ENCODE measurements around the gene CBLB.

The CBLB gene

GRCh38 chr3:105634708-105635107, 234.1 kb downstream of the CBLB start:
- Histone ChIP-seq H3K4ac (ENCODE audit: low read depth, low read length) (no peak overlapping the region), H3K4me3 (ENCODE audit: low read length) (no peak overlapping the region), H3K18ac (ENCODE audit: low read length) (no peak overlapping the region), H3K56ac (ENCODE audit: low read length) (no peak overlapping the region), H3K4me1 (ENCODE audit: control insufficient read depth, low read depth, low read length) (no peaks in the 10 kb centered on the region), H2BK5ac (ENCODE audit: low read length) (no peak overlapping the region), H3K4me2 (ENCODE audit: low read length) (no peak overlapping the region), H3K9ac (ENCODE audit: low read length) (no peak overlapping the region), H4K5ac (ENCODE audit: low read length) (no peak overlapping the region), H3K36me3 (ENCODE audit: control insufficient read depth, insufficient read depth, low read length) (no peaks in the 10 kb centered on the region), H2BK15ac (replicated peaks; ENCODE audit: low read depth) (no peak overlapping the region), H4K8ac (ENCODE audit: low read depth, low read length) (no peak overlapping the region), H3K27ac (ENCODE audit: low read depth, low read length) (no peak overlapping the region), H3K79me1 (ENCODE audit: low read length) (no peaks in the 10 kb centered on the region), H3K79me2 (ENCODE audit: control insufficient read depth, insufficient read depth, low read length) (no peaks in the 10 kb centered on the region), H2BK120ac (ENCODE audit: low read depth, low read length) (no peak overlapping the region), H3K27me3 (ENCODE audit: insufficient read depth, low read length, poor library complexity) (no peaks in the 10 kb centered on the region), H2AK5ac (ENCODE audit: low read length) (no peak overlapping the region), H3K23ac (ENCODE audit: low read length) (no peak overlapping the region)
- no CpG with 5 or more reads among the region's 5 CpGs for WGBS (ENCODE audit: extremely low coverage, insufficient coverage, low lambda C conversion rate)
- no peak for DNase-seq

GRCh38 chr3:105629718-105630117, 239.1 kb downstream of the CBLB start:
- H3K79me1 ChIP-seq (ENCODE audit: low read length) = no peaks in the 10 kb centered on the region
- DNase-seq = no peak
- no peak overlapping the region for H2AK5ac ChIP-seq (ENCODE audit: low read length)
- H3K23ac ChIP-seq (ENCODE audit: low read length) = no peak overlapping the region
- H3K79me2 ChIP-seq (ENCODE audit: control insufficient read depth, insufficient read depth, low read length) = no peaks in the 10 kb centered on the region
- H2BK5ac ChIP-seq (ENCODE audit: low read length) = no peak overlapping the region
- H3K9ac ChIP-seq (ENCODE audit: low read length) = no peak overlapping the region
- H2BK120ac ChIP-seq (ENCODE audit: low read depth, low read length) = no peak overlapping the region
- no peaks in the 10 kb centered on the region for H3K27me3 ChIP-seq (ENCODE audit: insufficient read depth, low read length, poor library complexity)
- no peak overlapping the region for H3K4me2 ChIP-seq (ENCODE audit: low read length)
- no peak overlapping the region for H3K4me3 ChIP-seq (ENCODE audit: low read length)
- H4K5ac ChIP-seq (ENCODE audit: low read length) = no peak overlapping the region
- no peaks in the 10 kb centered on the region for H3K4me1 ChIP-seq (ENCODE audit: control insufficient read depth, low read depth, low read length)
- H3K56ac ChIP-seq (ENCODE audit: low read length) = no peak overlapping the region
- no peak overlapping the region for H4K8ac ChIP-seq (ENCODE audit: low read depth, low read length)
- H3K18ac ChIP-seq (ENCODE audit: low read length) = no peak overlapping the region
- H3K27ac ChIP-seq (ENCODE audit: low read depth, low read length) = no peak overlapping the region
- no peak overlapping the region for H3K4ac ChIP-seq (ENCODE audit: low read depth, low read length)
- no peaks in the 10 kb centered on the region for H3K36me3 ChIP-seq (ENCODE audit: control insufficient read depth, insufficient read depth, low read length)
- no peak overlapping the region for H2BK15ac ChIP-seq (replicated peaks; ENCODE audit: low read depth)

GRCh38 chr3:105626739-105627138, 242.1 kb downstream of the CBLB start:
- no CpG with 5 or more reads among the region's 5 CpGs for WGBS (ENCODE audit: extremely low coverage, insufficient coverage, low lambda C conversion rate)
- H3K4me2 ChIP-seq (ENCODE audit: low read length) = no peak overlapping the region
- H3K79me1 ChIP-seq (ENCODE audit: low read length) = no peaks in the 10 kb centered on the region
- H3K27me3 ChIP-seq (ENCODE audit: insufficient read depth, low read length, poor library complexity) = no peaks in the 10 kb centered on the region
- H2AK5ac ChIP-seq (ENCODE audit: low read length) = no peak overlapping the region
- DNase-seq = no peak
- H3K23ac ChIP-seq (ENCODE audit: low read length) = no peak overlapping the region
- no peak overlapping the region for H3K18ac ChIP-seq (ENCODE audit: low read length)
- no peak overlapping the region for H3K9ac ChIP-seq (ENCODE audit: low read length)
- H2BK15ac ChIP-seq (replicated peaks; ENCODE audit: low read depth) = no peak overlapping the region
- no peaks in the 10 kb centered on the region for H3K79me2 ChIP-seq (ENCODE audit: control insufficient read depth, insufficient read depth, low read length)
- H3K4me1 ChIP-seq (ENCODE audit: control insufficient read depth, low read depth, low read length) = no peaks in the 10 kb centered on the region
- H3K27ac ChIP-seq (ENCODE audit: low read depth, low read length) = no peak overlapping the region
- H2BK5ac ChIP-seq (ENCODE audit: low read length) = no peak overlapping the region
- no peak overlapping the region for H3K4ac ChIP-seq (ENCODE audit: low read depth, low read length)
- H3K4me3 ChIP-seq (ENCODE audit: low read length) = no peak overlapping the region
- H3K36me3 ChIP-seq (ENCODE audit: control insufficient read depth, insufficient read depth, low read length) = no peaks in the 10 kb centered on the region
- no peak overlapping the region for H4K8ac ChIP-seq (ENCODE audit: low read depth, low read length)
- H4K5ac ChIP-seq (ENCODE audit: low read length) = no peak overlapping the region
- no peak overlapping the region for H3K56ac ChIP-seq (ENCODE audit: low read length)
- H2BK120ac ChIP-seq (ENCODE audit: low read depth, low read length) = no peak overlapping the region

- Histone ChIP-seq H3K23ac (ENCODE audit: low read length) (no peak overlapping the region), H2BK15ac (replicated peaks; ENCODE audit: low read depth) (no peak overlapping the region), H4K8ac (ENCODE audit: low read depth, low read length) (no peak overlapping the region), H3K79me2 (ENCODE audit: control insufficient read depth, insufficient read depth, low read length) (no peaks in the 10 kb centered on the region), H2AK5ac (ENCODE audit: low read length) (no peak overlapping the region), H3K4me1 (ENCODE audit: control insufficient read depth, low read depth, low read length) (no peaks in the 10 kb centered on the region), H3K36me3 (ENCODE audit: control insufficient read depth, insufficient read depth, low read length) (no peaks in the 10 kb centered on the region), H3K4ac (ENCODE audit: low read depth, low read length) (no peak overlapping the region), H3K27me3 (ENCODE audit: insufficient read depth, low read length, poor library complexity) (no peaks in the 10 kb centered on the region), H2BK120ac (ENCODE audit: low read depth, low read length) (no peak overlapping the region), H3K79me1 (ENCODE audit: low read length) (no peaks in the 10 kb centered on the region), H3K4me3 (ENCODE audit: low read length) (no peak overlapping the region), H4K5ac (ENCODE audit: low read length) (no peak overlapping the region), H3K56ac (ENCODE audit: low read length) (no peak overlapping the region), H2BK5ac (ENCODE audit: low read length) (no peak overlapping the region), H3K9ac (ENCODE audit: low read length) (no peak overlapping the region), H3K4me2 (ENCODE audit: low read length) (no peak overlapping the region), H3K18ac (ENCODE audit: low read length) (no peak overlapping the region), H3K27ac (ENCODE audit: low read depth, low read length) (no peak overlapping the region)
- DNase-seq = no peak
These were observed 246.6 kb downstream of the CBLB start for GRCh38 chr3:105622169-105622568.

- Histone ChIP-seq H4K5ac (ENCODE audit: low read length) (no peak overlapping the region), H3K4ac (ENCODE audit: low read depth, low read length) (no peak overlapping the region), H3K27ac (ENCODE audit: low read depth, low read length) (no peak overlapping the region), H3K27me3 (ENCODE audit: insufficient read depth, low read length, poor library complexity) (no peaks in the 10 kb centered on the region), H3K4me1 (ENCODE audit: control insufficient read depth, low read depth, low read length) (no peaks in the 10 kb centered on the region), H3K36me3 (ENCODE audit: control insufficient read depth, insufficient read depth, low read length) (no peaks in the 10 kb centered on the region), H3K9ac (ENCODE audit: low read length) (no peak overlapping the region), H3K4me2 (ENCODE audit: low read length) (no peak overlapping the region), H3K23ac (ENCODE audit: low read length) (no peak overlapping the region), H2AK5ac (ENCODE audit: low read length) (no peak overlapping the region), H3K56ac (ENCODE audit: low read length) (no peak overlapping the region), H3K79me1 (ENCODE audit: low read length) (no peaks in the 10 kb centered on the region), H2BK120ac (ENCODE audit: low read depth, low read length) (no peak overlapping the region), H3K79me2 (ENCODE audit: control insufficient read depth, insufficient read depth, low read length) (no peaks in the 10 kb centered on the region), H4K8ac (ENCODE audit: low read depth, low read length) (no peak overlapping the region), H3K18ac (ENCODE audit: low read length) (no peak overlapping the region), H2BK5ac (ENCODE audit: low read length) (no peak overlapping the region), H3K4me3 (ENCODE audit: low read length) (no peak overlapping the region), H2BK15ac (replicated peaks; ENCODE audit: low read depth) (no peak overlapping the region)
- WGBS (ENCODE audit: extremely low coverage, insufficient coverage, low lambda C conversion rate) = no CpG with 5 or more reads among the region's 2 CpGs
- no peak for DNase-seq
These were observed 248.6 kb downstream of the CBLB start for GRCh38 chr3:105620236-105620635.

GRCh38 chr3:105619651-105620050, 249.2 kb downstream of the CBLB start:
- Histone ChIP-seq H3K4me1 (ENCODE audit: control insufficient read depth, low read depth, low read length) (no peaks in the 10 kb centered on the region), H3K23ac (ENCODE audit: low read length) (no peak overlapping the region), H3K9ac (ENCODE audit: low read length) (no peak overlapping the region), H3K79me1 (ENCODE audit: low read length) (no peaks in the 10 kb centered on the region), H2BK15ac (replicated peaks; ENCODE audit: low read depth) (no peak overlapping the region), H2AK5ac (ENCODE audit: low read length) (no peak overlapping the region), H3K27me3 (ENCODE audit: insufficient read depth, low read length, poor library complexity) (no peaks in the 10 kb centered on the region), H3K27ac (ENCODE audit: low read depth, low read length) (no peak overlapping the region), H3K56ac (ENCODE audit: low read length) (no peak overlapping the region), H2BK5ac (ENCODE audit: low read length) (no peak overlapping the region), H2BK120ac (ENCODE audit: low read depth, low read length) (no peak overlapping the region), H4K5ac (ENCODE audit: low read length) (no peak overlapping the region), H3K4me3 (ENCODE audit: low read length) (no peak overlapping the region), H4K8ac (ENCODE audit: low read depth, low read length) (no peak overlapping the region), H3K4me2 (ENCODE audit: low read length) (no peak overlapping the region), H3K79me2 (ENCODE audit: control insufficient read depth, insufficient read depth, low read length) (no peaks in the 10 kb centered on the region), H3K4ac (ENCODE audit: low read depth, low read length) (no peak overlapping the region), H3K36me3 (ENCODE audit: control insufficient read depth, insufficient read depth, low read length) (no peaks in the 10 kb centered on the region), H3K18ac (ENCODE audit: low read length) (no peak overlapping the region)
- no CpG with 5 or more reads among the region's 2 CpGs for WGBS (ENCODE audit: extremely low coverage, insufficient coverage, low lambda C conversion rate)
- DNase-seq = no peak
